Measurements from ENCODE around the gene FCHO1.
"Not testable (repeated sequence)": the region's sequence is repeated elsewhere in the genome, so short reads cannot be mapped to it uniquely, and the experiment has no call there.

The FCHO1 gene

DNA sequence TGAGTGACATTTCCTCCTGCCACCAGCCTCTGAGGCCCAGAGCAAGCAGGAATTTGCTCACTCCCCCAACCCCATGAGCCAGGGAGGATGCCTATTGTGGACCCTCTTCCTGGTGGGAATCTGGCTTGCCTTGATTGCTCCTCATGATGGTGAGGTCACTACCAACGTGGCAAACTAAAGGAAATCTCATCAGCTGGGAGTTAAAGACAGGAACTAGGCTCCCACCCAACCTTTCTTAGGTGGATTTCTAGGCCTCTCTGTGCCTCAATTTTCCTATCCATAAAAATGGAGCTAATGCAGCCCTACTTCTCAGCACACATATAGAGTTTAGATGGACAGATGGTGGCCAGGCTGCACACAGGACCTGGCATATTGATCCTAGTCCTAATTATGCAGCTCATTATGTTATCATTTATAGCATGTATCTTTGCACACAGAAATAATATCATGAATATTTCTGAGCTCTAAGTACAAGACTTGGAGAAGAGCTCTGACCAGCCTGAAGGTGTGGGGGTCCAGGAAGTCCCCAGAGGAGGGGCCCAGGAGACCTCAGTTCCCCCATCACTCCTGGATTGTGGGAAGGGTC, 45.7 kb downstream of the FCHO1 start:
- DNase-seq, result no peak

- no peak for DNase-seq
These were observed 46.3 kb downstream of the FCHO1 start for GRCh38 chr19:17797424-17798201.

DNA sequence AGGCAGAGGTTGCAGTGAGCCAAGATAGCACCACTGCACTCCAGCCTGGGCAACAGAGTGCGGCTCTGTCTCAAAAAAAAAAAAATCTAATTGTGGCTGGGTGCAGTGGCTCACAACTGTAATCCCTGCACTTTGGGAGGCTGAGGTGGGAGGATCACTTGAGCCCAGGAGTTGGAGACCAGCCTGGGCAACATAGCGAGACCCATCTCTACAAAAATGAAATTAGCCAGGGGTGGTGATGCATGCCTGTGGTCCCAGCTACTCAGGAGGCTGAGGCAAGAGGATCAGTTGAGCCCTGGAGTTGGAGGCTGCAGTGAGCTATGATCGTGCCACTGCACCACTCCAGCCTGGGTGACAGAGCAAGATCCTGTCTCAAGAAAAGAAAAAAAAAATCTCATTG, 47.3 kb downstream of the FCHO1 start:
- DNase-seq, result not testable (repeated sequence)

- no peak for DNase-seq
These were observed 51.0 kb downstream of the FCHO1 start for GRCh38 chr19:17802137-17802858.

- DNase-seq, result no peak
These were observed 52.1 kb downstream of the FCHO1 start for GRCh38 chr19:17803264-17803896.

GRCh38 chr19:17805427-17805826, 54.1 kb downstream of the FCHO1 start:
- no peak for DNase-seq

- no peak for DNase-seq
These were observed 55.7 kb downstream of the FCHO1 start for GRCh38 chr19:17806945-17807344.

DNA sequence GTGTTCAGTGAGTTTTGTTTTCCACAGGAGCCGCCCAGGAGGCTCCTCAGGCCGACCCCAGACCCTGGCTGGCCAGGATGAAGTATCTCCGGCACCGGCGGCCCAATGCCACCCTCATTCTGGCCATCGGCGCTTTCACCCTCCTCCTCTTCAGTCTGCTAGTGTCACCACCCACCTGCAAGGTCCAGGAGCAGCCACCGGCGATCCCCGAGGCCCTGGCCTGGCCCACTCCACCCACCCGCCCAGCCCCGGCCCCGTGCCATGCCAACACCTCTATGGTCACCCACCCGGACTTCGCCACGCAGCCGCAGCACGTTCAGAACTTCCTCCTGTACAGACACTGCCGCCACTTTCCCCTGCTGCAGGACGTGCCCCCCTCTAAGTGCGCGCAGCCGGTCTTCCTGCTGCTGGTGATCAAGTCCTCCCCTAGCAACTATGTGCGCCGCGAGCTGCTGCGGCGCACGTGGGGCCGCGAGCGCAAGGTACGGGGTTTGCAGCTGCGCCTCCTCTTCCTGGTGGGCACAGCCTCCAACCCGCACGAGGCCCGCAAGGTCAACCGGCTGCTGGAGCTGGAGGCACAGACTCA, 56.5 kb downstream of the FCHO1 start:
- DNase-seq, result no peak

DNA sequence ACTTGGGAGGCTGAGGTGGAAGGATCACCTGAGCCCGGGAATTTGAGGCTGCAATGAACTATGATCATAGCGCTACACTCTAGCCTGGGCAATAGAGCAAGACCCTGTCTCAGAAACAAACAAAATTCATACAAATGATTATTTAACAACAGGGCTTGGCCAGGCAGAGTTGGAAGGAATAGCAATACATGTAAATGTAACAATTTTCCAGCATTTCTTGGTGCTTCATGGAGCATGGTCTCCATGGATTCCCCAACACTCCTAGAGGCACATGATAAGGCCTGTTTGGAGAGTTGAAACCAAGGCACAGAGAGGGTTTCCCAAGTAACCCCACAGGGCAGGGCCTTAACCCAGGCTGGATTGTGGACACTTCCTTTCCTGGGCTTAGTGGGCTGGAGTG, 59.8 kb downstream of the FCHO1 start:
- DNase-seq, result no peak

- no peak for DNase-seq
These were observed 60.4 kb downstream of the FCHO1 start for GRCh38 chr19:17811681-17812080.

DNA sequence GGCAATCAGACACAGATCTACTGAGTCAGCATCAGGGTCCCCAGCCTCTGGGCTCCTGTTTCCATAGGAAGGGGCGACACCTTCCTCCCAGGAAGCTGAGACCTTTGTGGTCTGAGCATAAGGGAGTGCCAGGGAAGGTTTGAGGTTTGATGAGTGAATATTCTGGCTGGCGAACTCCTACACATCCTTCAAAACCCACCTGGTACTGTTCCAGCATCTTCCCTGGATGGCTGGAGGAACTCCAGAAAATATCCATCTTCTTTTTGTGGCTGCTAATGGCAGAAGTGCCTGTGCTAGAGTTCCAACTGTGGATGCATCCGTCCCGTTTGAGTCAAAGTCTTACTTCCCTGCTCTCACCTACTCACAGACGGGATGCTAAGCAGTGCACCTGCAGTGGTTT, 60.8 kb downstream of the FCHO1 start:
- no peak for DNase-seq

GRCh38 chr19:17817668-17818363, 66.5 kb downstream of the FCHO1 start:
- DNase-seq, result no peak

- no peak for DNase-seq
These were observed 69.9 kb downstream of the FCHO1 start, which contains the start of gene INSL3 for GRCh38 chr19:17821190-17821589. INSL3 (minus strand) TSS chr19:17821519; CDS start chr19:17821506, 13 bp downstream.

DNA sequence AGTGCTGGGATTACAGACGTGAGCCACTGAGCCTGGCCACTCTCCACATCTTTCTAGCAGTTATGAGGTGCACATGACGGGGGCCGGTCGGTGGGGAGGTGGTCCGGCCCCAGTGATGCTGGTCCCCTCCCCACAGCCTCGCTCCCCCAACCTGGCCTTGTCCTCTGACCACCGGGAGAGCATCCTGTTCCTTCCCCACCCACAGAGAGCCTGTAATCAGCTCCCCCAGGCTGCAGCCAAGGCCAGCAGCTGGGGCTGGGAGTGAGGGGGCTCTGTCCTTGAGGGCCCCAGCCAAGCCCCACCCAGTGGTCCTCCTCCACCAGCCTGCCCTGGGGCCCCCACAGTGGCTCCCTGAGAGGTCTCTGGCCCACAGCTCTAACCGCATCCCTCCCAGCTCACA, 73.1 kb downstream of the FCHO1 start:
- no peak for DNase-seq

DNA sequence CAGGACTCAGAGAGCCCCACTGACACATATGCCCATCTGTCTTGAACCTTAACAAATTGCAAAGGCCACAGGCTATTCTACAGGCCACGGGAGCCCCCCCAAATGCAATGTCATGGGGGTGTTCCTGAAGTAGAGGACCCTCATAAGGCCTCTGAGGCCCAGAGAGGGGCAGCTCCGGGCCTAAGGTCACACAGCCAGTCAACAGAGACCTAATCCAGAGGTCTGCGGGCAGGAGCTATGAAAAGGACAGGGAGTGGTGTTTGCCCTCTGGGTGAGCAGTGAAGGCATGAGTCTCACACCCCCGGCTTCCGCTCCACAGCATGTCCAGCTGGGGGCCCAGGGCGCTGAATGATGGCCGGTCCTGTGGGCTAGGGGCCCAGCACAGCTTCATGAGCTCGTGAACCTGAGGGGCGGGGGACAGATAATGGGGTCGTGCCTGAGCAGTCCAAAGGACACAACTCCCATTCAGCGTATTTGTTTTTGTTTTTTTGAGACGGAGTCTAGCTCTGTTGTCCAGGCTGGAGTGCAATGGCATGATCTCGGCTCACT, 75.3 kb downstream of the FCHO1 start:
- DNase-seq, result no peak

DNA sequence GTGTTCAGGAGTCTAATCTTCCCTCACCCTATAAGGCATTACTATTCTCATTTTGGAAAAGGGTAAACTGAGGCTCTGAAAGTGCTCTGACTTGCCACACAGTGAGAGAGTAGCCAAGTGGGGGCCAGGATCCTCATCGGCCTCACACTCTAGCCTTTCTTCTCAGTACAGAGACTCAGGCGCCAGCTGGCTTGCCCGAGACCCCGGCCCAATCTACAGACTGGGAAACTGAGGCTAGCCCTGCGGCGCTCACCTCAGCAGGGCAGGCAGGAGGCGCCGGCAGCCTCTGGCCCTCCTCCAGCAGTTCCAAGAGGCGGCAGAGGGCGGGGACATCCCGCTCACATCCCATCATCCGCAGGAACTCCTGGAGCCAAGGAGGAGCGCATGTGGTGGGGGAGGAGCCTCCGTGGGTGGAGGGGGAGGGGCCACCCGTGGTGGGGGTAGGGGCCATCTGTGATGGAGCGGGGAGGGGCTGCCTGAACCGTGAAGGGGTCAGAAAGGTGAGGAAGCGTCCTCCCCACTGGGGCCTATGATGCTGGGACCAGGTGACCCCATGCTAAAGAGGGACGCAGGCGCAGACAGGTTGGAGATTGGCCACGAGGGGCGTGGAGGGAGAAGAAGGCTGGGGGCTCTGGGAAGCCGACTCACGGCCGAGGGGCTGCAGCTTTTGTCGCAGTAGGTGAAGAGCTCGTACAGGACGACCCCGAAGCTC, 78.7 kb downstream of the FCHO1 start:
- DNase-seq, result peak; percentile 37

GRCh38 chr19:17830567-17831418, 79.5 kb downstream of the FCHO1 start:
- DNase-seq, result peak; percentile 73

DNA sequence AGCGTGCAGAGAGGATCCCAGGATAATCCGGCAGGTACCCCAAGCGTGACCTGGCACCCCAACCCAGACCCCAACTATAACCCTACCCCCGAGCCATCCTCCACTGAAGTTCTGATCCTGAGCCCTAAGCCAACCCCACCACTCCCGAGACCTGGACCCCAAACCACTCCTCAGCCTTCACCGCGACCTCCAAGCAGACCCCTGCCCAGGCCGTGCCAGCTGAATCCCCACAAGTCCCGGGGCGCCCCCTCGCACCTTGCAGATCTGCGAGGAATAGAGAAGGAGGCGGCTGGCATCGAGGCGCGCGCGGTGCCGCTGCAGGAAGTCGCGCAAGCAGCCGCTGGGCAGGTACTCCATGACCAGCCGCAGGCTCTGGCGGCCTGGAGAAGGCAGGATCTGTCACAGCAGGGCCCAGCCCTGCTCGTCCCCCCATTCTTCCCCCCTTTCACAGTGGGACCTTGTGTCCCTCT, 80.2 kb downstream of the FCHO1 start:
- no peak for DNase-seq

DNA sequence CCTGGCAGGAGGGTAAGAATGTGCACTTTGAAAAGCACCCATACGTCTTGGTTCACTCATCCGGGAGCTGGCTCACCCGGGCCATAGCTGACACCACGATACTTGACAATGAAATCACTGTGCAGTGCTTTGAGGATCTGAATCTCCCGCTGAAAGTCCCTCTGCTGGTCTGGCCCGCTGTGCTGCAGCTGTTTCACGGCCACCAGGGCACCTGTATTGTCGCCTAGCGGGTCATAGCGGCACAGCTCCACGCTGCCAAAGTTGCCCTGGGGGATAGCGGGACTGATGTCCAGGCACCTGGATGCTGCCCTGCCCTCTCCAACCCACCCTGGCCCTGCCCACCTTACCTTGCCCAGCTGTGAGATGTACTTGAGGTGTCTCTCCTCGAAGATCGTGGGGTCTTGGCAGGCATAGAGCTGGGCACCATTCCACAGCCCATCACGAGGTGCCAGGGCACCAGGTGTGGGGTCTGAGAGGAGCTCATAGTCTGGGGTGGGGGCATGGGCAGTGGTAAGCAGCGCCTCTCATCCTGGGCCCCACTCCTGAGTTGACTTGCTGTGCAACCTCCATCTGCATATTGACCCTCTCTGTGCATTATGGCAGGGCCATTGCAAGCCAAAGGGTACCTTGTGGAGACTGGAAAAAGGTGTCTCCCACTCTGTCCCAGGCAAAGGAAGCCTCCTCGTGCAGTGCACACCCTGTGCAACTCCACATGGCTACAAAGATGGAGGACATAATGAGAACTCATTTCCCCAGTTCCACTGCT, 81.3 kb downstream of the FCHO1 start:
- no peak for DNase-seq

Measured in NCI-H1694 (cell line).